ENCODE data around the gene HERC3.

The HERC3 gene

GRCh38 chr4:88659055-88659889 is 67.0 kb downstream of the HERC3 start:
- in situ Hi-C loops (cut with MboI; ENCODE audit: low sequenced_read_pairs): no loop called here

GRCh38 chr4:88659890-88660208 is 67.6 kb downstream of the HERC3 start:
- in situ Hi-C loops (cut with MboI; ENCODE audit: low sequenced_read_pairs): no loop called here

DNA sequence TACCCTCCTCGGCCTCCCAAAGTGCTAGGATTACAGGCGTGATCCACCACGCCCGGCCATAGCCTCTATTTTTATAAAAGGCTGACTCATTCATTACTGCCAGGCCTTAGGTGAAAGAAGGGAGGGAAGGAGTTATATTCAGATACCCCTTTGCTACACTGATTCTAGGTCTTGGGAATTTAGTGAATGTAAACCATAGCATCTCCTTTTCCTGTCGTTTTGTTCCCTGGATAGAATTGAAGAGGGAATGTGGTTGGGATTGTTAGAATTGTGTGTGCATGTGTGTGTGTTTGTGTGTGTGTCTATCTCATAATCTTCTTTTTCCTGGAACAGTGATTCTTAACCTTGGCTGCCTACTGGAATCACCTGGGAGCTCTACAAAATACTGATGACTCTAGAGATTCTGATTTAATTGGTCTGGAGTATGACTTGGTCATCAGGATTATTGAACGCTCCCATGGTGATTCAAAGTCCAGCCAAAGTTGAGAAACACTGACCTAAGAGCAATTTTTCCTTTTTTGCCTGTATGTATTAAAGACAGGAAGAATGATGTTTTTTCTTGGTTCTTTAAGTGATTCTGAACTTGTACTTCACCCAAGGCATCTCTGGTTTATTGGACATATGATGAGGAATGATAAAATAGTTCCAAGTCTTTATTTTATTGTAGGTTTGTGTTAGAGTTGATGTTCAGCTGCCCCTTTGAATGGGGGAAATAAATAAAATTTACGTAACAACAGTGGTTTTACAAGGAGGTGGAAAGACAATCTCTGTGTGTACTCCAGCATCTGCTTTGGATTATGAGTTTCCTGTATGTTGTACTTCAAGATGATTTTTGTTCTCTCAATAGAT is 68.4 kb downstream of the HERC3 start:
- in situ Hi-C loops (cut with MboI; ENCODE audit: low sequenced_read_pairs): no loop called here

- in situ Hi-C loops (cut with MboI; ENCODE audit: low sequenced_read_pairs): no loop called here
These were observed 69.5 kb downstream of the HERC3 start for GRCh38 chr4:88661739-88662138.

DNA sequence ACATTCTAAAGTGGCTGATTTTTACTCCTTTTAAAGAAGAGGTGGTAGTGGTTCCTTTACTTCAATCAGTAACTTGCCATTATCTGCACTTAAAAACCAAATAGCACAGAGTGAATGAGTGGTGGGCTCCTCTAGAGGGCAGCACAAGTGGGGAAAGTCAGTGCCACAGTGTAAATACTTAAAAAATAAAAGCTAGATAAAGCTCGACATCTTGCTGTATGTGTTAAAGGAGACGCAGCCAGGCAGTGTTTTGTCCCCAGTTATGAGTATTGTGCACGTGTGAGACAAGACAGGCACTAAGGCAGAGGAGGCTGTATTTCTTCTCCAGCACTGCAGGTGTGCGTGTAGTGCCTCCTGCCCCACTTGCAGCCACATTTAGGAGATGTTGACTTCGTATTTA is 80.7 kb downstream of the HERC3 start:
- in situ Hi-C loops (cut with MboI; ENCODE audit: low sequenced_read_pairs): no loop called here

DNA sequence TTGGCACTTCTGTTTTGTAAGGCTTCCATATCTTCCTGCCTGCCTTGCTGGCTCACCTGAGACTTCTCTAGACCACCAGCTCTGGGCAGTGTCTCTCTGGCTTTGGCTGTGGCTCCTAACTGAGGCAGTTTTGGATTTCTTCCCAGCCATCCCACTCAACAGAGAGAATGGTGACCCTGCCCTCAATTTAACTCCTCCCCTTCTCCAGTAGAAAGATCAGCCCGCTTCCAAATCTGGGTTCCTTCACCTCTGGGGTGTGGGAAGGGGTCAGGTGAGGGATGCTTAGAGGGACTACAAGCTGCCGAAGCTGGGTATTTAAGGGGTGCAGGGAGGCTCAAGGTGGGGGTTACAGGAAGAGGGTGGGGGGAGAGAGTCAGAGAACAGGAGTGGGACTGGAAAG is 81.6 kb downstream of the HERC3 start:
- in situ Hi-C loops (cut with MboI; ENCODE audit: low sequenced_read_pairs): no loop called here

GRCh38 chr4:88674565-88674964 is 82.3 kb downstream of the HERC3 start:
- in situ Hi-C loops (cut with MboI; ENCODE audit: low sequenced_read_pairs): no loop called here

GRCh38 chr4:88674979-88675378 is 82.7 kb downstream of the HERC3 start:
- in situ Hi-C loops (cut with MboI; ENCODE audit: low sequenced_read_pairs): no loop called here

DNA sequence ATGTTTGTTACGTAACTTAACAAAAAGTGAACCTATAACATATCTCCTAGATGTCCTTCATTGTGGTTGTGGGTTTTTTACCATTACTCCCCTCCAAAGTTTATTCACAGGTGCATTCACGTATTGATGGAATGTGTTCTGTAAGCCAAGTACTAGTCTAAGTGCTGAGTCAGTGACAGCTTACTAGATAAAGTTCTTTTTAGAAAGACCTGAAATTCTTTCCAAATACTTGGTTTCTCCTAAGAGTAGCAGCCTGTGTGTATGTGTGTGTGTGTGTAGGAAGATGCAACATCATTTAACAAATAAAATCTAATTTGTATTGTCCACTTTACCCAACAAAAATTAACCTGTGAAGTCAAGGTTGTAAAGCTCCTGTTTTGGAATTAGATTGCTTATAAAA is 83.3 kb downstream of the HERC3 start:
- in situ Hi-C loops (cut with MboI; ENCODE audit: low sequenced_read_pairs): no loop called here

GRCh38 chr4:88681209-88681608 is 88.9 kb downstream of the HERC3 start:
- in situ Hi-C loops (cut with MboI; ENCODE audit: low sequenced_read_pairs): no loop called here

- in situ Hi-C loops (cut with MboI; ENCODE audit: low sequenced_read_pairs): no loop called here
These were observed 98.1 kb downstream of the HERC3 start for GRCh38 chr4:88690355-88690754.

- in situ Hi-C loops (cut with MboI; ENCODE audit: low sequenced_read_pairs): no loop called here
These were observed 101.5 kb downstream of the HERC3 start for GRCh38 chr4:88693792-88694191.

- in situ Hi-C loops (cut with MboI; ENCODE audit: low sequenced_read_pairs): no loop called here
These were observed 104.3 kb downstream of the HERC3 start for GRCh38 chr4:88696630-88697029.

DNA sequence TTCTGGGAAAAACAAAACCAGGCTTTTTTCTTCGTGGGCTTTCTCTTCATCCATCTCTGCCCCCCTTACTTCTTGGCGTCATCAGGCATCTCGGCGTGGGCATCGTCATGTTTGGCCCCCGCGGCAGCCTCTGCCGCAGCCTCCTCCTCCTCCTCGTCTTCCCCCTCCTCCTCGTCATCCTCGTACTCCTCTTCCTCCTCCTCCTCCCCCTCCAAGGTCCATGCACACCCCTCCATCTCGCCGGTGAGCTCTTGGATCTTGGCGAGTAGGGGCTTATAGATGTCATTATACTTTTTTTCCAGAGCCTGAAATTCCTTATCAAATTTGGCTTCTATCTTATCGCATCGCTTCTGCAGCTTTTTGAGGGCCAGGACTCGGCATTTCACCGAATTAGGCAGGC is 104.9 kb downstream of the HERC3 start:
- in situ Hi-C loops (cut with MboI; ENCODE audit: low sequenced_read_pairs): no loop called here

- in situ Hi-C loops (cut with MboI; ENCODE audit: low sequenced_read_pairs): no loop called here
These were observed 105.5 kb downstream of the HERC3 start, which contains the start of gene NAP1L5 for GRCh38 chr4:88697588-88698329. Gene NAP1L5 (minus strand): TSS chr4:88697829. CDS start chr4:88697754, 75 bp downstream.

DNA sequence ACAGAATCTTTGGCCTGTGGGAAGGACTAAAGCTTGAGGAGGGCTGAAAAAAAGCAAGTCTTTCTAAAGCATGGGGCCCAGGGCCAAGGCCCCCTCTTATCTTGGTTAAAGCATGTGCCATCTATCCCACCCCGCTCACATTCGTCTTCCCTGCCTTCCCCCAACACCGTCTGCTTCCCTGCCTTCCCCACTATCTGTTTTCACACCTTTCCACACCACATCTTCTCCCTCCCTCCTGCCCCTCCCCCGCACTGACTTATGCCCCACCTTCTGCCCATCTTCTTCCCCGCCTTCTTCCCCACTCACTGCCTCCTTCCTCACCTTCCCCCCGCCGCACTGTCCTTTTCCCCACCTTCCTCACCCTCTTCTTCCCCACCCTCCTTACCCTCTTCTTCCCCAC is 106.2 kb downstream of the HERC3 start:
- in situ Hi-C loops (cut with MboI; ENCODE audit: low sequenced_read_pairs): no loop called here

DNA sequence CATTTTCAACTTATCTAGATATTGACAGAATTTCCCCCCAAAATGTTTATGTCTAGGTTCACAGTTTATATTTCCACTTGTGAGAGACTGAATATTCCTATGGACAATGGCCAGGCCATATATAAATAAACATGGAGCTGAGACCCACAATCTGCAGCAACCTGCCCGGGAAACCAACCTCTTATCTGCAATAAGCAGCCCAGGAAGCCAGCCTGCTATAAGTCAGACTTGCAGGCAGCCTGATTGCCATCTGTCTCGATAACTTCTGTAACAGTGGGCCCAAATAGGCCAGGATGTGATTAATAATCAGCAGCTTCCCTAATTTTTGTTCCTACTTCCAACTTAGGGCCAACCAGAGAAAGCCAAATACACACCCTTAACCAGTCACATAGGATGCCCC is 110.5 kb downstream of the HERC3 start:
- in situ Hi-C loops (cut with MboI; ENCODE audit: low sequenced_read_pairs): no loop called here

DNA sequence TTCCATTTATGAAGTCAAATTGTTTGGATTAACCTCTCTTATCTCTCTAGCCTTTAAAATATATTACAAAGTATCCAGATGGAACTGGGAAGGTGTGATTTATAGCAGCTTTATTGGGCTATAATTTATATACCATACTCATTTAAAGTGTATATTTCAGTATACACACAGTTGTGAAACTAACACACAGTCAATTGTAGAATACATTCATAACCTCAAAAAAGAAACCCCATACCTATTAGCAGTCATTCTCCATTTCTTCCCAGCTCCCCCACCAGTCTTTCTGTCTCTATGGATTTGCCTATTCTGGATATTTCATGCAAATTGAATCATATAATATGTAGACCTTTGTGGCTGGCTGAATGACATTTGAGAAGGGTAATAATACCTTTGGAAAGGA is 112.9 kb downstream of the HERC3 start:
- in situ Hi-C loops (cut with MboI; ENCODE audit: low sequenced_read_pairs): no loop called here

- in situ Hi-C loops (cut with MboI; ENCODE audit: low sequenced_read_pairs): no loop called here
These were observed 113.7 kb downstream of the HERC3 start for GRCh38 chr4:88705805-88706492.

GRCh38 chr4:88706574-88706973 is 114.3 kb downstream of the HERC3 start:
- in situ Hi-C loops (cut with MboI; ENCODE audit: low sequenced_read_pairs): no loop called here

GRCh38 chr4:88709989-88710388 is 117.7 kb downstream of the HERC3 start:
- in situ Hi-C loops (cut with MboI; ENCODE audit: low sequenced_read_pairs): no loop called here

Data from HL-60/S4 treated with phorbol 12-myristate 13-acetate at 8.2 ng/mL for 4 days and 3 days (cell line).